Caco-2 (cell line): ENCODE results near the gene THY1. TPM values are rescaled to one million over a fixed set of nuclear protein-coding genes. Genes with fewer than 3 reads are reported as not detected.

Experiments
- BruUV-seq: library from RNA; stranded (reverse); fragments of 400-500 nt; replicated peaks from 2 replicates; lab custom pipeline; 2021; lab: Mats Ljungman, UMichigan
- CTCF ChIA-PET: fragments of 300-600 bp; sonication (Branson Sonifier 250); formaldehyde crosslinking; loops from one replicate; lab custom pipeline; 2022; ENCODE audit warnings: antibody characterized with exemption; lab: Charles Lee
- POLR2A ChIA-PET: fragments of 300-600 bp; sonication (Branson Sonifier 250); formaldehyde crosslinking; loops from one replicate; lab custom pipeline; 2022; ENCODE audit warnings: antibody characterized with exemption; lab: Charles Lee
- DNase-seq, 2 experiments: peaks; one replicate each; pipeline versions ENCODE4 v3.0.0 to v3.0.0-alpha.2; 2020 to 2022
- H3K27me3 ChIP-seq: replicated peaks from 2 replicates; pipeline ENCODE4 v1.6.0; 2011; ENCODE audit warnings: low read length; ENCODE audit not compliant: control insufficient read depth, insufficient read depth
- H3K36me3 ChIP-seq: 2 replicates; pipeline ENCODE4 v1.5.1; 2011; ENCODE audit warnings: low read length; ENCODE audit not compliant: control insufficient read depth, insufficient read depth
- H3K4me1 ChIP-seq: fragments of 250-450 bp; sonication (Bioruptor Pico); 2 replicates; pipeline ENCODE4 v1.5.1; 2020; ENCODE audit warnings: mild to moderate bottlenecking
- H3K4me3 ChIP-seq: 2 replicates; pipeline ENCODE4 v1.5.1; 2011; ENCODE audit warnings: low read depth, mild to moderate bottlenecking, control low read depth, low read length
- H3K9me3 ChIP-seq: fragments of 250-450 bp; sonication (Bioruptor Pico); 2 replicates; pipeline ENCODE4 v1.5.1; 2020; ENCODE audit warnings: mild to moderate bottlenecking, moderate library complexity
- H3K27ac Mint-ChIP-seq: one replicate; pipeline ENCODE4 v1.8.0; 2022; ENCODE audit warnings: mixed read lengths; ENCODE audit not compliant: unreplicated experiment
- H3K27me3 Mint-ChIP-seq: one replicate; pipeline ENCODE4 v1.8.0; 2022; ENCODE audit warnings: mixed read lengths; ENCODE audit not compliant: insufficient read depth, unreplicated experiment
- H3K36me3 Mint-ChIP-seq: one replicate; pipeline ENCODE4 v1.8.0; 2022; ENCODE audit warnings: mild to moderate bottlenecking, mixed read lengths; ENCODE audit not compliant: insufficient read depth, unreplicated experiment
- H3K4me1 Mint-ChIP-seq: one replicate; pipeline ENCODE4 v1.8.0; 2022; ENCODE audit warnings: low read depth, mixed read lengths; ENCODE audit not compliant: unreplicated experiment
- H3K4me3 Mint-ChIP-seq: one replicate; pipeline ENCODE4 v1.8.0; 2022; ENCODE audit warnings: mild to moderate bottlenecking, moderate library complexity, mixed read lengths; ENCODE audit not compliant: unreplicated experiment
- H3K9me3 Mint-ChIP-seq: one replicate; pipeline ENCODE4 v1.8.0; 2022; ENCODE audit warnings: mixed read lengths; ENCODE audit not compliant: unreplicated experiment
- intact Hi-C: fragments of 100-400 bp; cut with micrococcal nuclease; formaldehyde crosslinking; loops from one replicate; pipeline ENCODE4 v1.10.0; 2022; ENCODE audit not compliant: unreplicated experiment
- total RNA-seq: library from RNA; stranded (reverse); gene quantifications from 2 replicates; pipeline ENCODE4 v1.2.3, GENCODE V29; 2022
- TF ChIP-seq, protein P1 (sequence below), 2 experiments: fragments of 200-600 bp in 1 of 2; IDR thresholded peaks; 1 replicate in 1 of 2; 2 replicates in 1 of 2; pipeline versions ENCODE4 v1.5.1 to v1.8.0; 2011 to 2022; ENCODE audit warnings: antibody characterized with exemption in 1 of 2, control low read depth in 1 of 2, inconsistent platforms in 1 of 2, low read depth in 1 of 2, low read length in 1 of 2, mild to moderate bottlenecking in 1 of 2, moderate library complexity in 1 of 2; ENCODE audit not compliant: insufficient read depth in 1 of 2, severe bottlenecking in 1 of 2, unreplicated experiment in 1 of 2

The THY1 gene
- total RNA-seq, 1 experiment from 2014 or later, result not detected

DNA sequence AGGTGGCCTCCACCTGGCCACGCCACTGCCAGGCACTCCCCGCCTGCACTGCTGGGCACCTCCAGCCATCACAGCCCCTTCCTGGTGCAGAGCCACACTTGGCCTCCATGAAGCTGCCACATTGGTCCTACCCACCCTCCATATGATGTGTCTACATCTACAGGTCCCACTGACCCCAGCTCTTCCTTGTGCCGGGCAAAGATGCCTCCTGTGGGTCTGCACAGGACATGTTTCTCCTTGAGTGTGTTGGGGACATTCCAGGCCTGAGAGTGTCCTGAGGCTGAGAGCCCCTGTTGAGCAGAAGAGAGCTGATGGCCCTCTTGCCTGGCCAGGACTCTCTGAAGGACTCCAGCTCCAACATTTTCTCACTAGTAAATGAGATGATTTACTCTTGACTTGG, 7.5 kb downstream of the THY1 start:
- CTCF ChIA-PET, result interaction anchor here (1.0 kb wide), 1 partner anchor 34 kb away, joined by 4 read pairs; the partner anchor contains the start of gene USP2
- intact Hi-C loops, result no loop called here
- no peaks in the 10 kb centered on the region for H3K9me3 ChIP-seq
- no peaks in the 10 kb centered on the region for H3K27me3 Mint-ChIP-seq
- no peaks in the 10 kb centered on the region for H3K4me1 ChIP-seq
- BruUV-seq, result no TSS peak
- no peak for DNase-seq
- H3K27ac Mint-ChIP-seq, result no peak overlapping the region
- no peaks in the 10 kb centered on the region for H3K4me1 Mint-ChIP-seq
- POLR2A ChIA-PET, result no interaction called here
- peaks cover 9% of the 10 kb centered on the region for H3K9me3 Mint-ChIP-seq
- no peaks in the 10 kb centered on the region for H3K27me3 ChIP-seq
- no peak overlapping the region for H3K4me3 Mint-ChIP-seq
- TF ChIP-seq, protein P1, sequence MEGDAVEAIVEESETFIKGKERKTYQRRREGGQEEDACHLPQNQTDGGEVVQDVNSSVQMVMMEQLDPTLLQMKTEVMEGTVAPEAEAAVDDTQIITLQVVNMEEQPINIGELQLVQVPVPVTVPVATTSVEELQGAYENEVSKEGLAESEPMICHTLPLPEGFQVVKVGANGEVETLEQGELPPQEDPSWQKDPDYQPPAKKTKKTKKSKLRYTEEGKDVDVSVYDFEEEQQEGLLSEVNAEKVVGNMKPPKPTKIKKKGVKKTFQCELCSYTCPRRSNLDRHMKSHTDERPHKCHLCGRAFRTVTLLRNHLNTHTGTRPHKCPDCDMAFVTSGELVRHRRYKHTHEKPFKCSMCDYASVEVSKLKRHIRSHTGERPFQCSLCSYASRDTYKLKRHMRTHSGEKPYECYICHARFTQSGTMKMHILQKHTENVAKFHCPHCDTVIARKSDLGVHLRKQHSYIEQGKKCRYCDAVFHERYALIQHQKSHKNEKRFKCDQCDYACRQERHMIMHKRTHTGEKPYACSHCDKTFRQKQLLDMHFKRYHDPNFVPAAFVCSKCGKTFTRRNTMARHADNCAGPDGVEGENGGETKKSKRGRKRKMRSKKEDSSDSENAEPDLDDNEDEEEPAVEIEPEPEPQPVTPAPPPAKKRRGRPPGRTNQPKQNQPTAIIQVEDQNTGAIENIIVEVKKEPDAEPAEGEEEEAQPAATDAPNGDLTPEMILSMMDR (IDR thresholded peaks at IDR 0.05; ENCODE audit: insufficient read depth in 1 of 2, low read depth in 1 of 2, low read length in 1 of 2, severe bottlenecking in 1 of 2, unreplicated experiment in 1 of 2), result no peak
- H3K4me3 ChIP-seq, result no peak overlapping the region
- no peaks in the 10 kb centered on the region for H3K36me3 Mint-ChIP-seq
- H3K36me3 ChIP-seq, result no peaks in the 10 kb centered on the region

DNA sequence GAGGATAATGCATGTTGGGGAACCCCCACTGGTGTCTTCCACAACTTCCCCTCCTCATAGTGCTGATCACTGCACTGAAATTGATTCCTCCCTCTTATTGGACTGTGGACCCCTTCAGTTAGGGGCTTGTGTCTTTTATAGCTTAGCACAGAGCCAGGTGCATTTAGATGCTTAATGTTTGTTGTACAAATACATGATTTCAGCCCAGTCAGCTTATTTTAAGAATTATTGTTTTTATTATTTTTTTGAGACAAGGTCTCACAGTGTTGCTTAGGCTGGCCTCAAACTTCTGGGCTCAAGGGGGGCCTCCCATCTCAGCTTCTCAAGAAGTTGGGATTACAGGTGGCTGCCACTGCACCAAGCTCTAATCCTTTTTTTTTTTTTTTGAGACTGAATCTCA, 8.2 kb downstream of the THY1 start:
- Mint-ChIP-seq H3K9me3 (peaks cover 9% of the 10 kb centered on the region), H3K36me3 (no peaks in the 10 kb centered on the region), H3K4me1 (no peaks in the 10 kb centered on the region), H3K4me3 (no peak overlapping the region), H3K27me3 (no peaks in the 10 kb centered on the region), H3K27ac (no peak overlapping the region)
- Histone ChIP-seq H3K27me3 (no peaks in the 10 kb centered on the region), H3K36me3 (no peaks in the 10 kb centered on the region), H3K4me1 (no peaks in the 10 kb centered on the region), H3K4me3 (no peak overlapping the region), H3K9me3 (no peaks in the 10 kb centered on the region)
- no peak for DNase-seq
- TF ChIP-seq, protein P1 (IDR thresholded peaks at IDR 0.05; ENCODE audit: insufficient read depth in 1 of 2, low read depth in 1 of 2, low read length in 1 of 2, severe bottlenecking in 1 of 2, unreplicated experiment in 1 of 2), result no peak
- CTCF ChIA-PET, result interaction anchor here (0.7 to 1.0 kb wide), 2 partner anchors 34 to 58 kb away, joined by 4 read pairs; partner anchors contain the start of gene USP2
- no TSS peak for BruUV-seq
- intact Hi-C loops, result no loop called here
- POLR2A ChIA-PET, result interaction anchor here (0.6 kb wide), 1 partner anchor 359 kb away, joined by 4 read pairs; no protein-coding TSS in a partner anchor

DNA sequence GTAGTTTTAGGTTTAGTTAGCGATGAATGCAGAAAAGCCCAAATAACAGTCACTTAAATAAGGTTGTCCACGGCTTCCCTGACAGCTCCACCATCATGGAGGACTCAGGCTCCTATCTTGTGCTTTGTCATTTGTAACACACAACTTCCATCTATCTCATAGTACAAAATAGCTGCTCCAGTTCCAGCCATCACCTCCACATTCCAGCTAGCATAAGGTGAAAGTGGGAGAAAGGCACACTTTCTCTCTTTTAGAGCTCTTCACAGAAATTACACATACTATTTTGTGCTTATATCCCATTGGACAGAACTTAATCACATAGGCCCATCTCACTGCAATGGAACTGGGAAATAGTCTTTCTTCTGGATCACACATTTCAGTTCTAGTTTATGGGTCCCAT, 8.7 kb downstream of the THY1 start:
- Mint-ChIP-seq H3K4me1 (no peaks in the 10 kb centered on the region), H3K27me3 (no peaks in the 10 kb centered on the region), H3K27ac (no peak overlapping the region), H3K4me3 (no peak overlapping the region), H3K36me3 (no peaks in the 10 kb centered on the region), H3K9me3 (peaks cover 9% of the 10 kb centered on the region)
- Histone ChIP-seq H3K9me3 (no peaks in the 10 kb centered on the region), H3K4me1 (no peaks in the 10 kb centered on the region), H3K27me3 (no peaks in the 10 kb centered on the region), H3K4me3 (no peak overlapping the region), H3K36me3 (no peaks in the 10 kb centered on the region)
- ChIA-PET CTCF (interaction anchor here (0.7 to 1.0 kb wide), 2 partner anchors 33 to 57 kb away, joined by 4 read pairs; partner anchors contain the start of gene USP2), POLR2A (interaction anchor here (0.6 kb wide), 1 partner anchor 359 kb away, joined by 4 read pairs; no protein-coding TSS in a partner anchor)
- intact Hi-C loops, result no loop called here
- no peak for DNase-seq
- BruUV-seq, result no TSS peak
- TF ChIP-seq, protein P1 (IDR thresholded peaks at IDR 0.05; ENCODE audit: insufficient read depth in 1 of 2, low read depth in 1 of 2, low read length in 1 of 2, severe bottlenecking in 1 of 2, unreplicated experiment in 1 of 2), result no peak
